Prostate gland (tissue), 2 donors: ENCODE measurements around the gene LARP4B. TPM values are rescaled to one million over a fixed set of nuclear protein-coding genes. Genes with fewer than 3 reads are reported as not detected.

ENCODE experiments used
- DNase-seq: peaks from one replicate; pipeline ENCODE4 v3.0.0-alpha.2; 2019; ENCODE audit warnings: low spot score
- H3K27ac ChIP-seq, 2 donors: fragments of 200-600 bp; sonication (generic); 2 replicates each; pipeline ENCODE4 v1.5.1; 2017 to 2019
- H3K27me3 ChIP-seq: fragments of 200-600 bp; sonication (generic); replicated peaks from 2 replicates; pipeline ENCODE4 v1.5.1; 2019; ENCODE audit not compliant: insufficient read depth
- H3K36me3 ChIP-seq, 2 donors: fragments of 200-600 bp; sonication (generic); 1 replicate in 1 of 2; 2 replicates in 1 of 2; pipeline versions ENCODE4 v1.5.1 to v1.8.1; 2017 to 2019
- H3K4me1 ChIP-seq: fragments of 200-600 bp; sonication (generic); replicated peaks from 2 replicates; pipeline ENCODE4 v1.5.1; 2019
- H3K4me3 ChIP-seq, 2 donors: fragments of 200-600 bp; sonication (generic); 2 replicates each; pipeline ENCODE4 v1.5.1; 2017 to 2019
- H3K9me3 ChIP-seq: fragments of 200-600 bp; sonication (generic); 2 replicates; pipeline ENCODE4 v1.5.1; 2017
- CTCF ChIP-seq, 4 experiments: fragments of 200-600 bp in 2 of 4; fragments of 450-650 bp in 2 of 4; sonication (generic) in 2 of 4; IDR thresholded peaks; 1 replicate in 3 of 4; 2 replicates in 1 of 4; pipeline ENCODE4 v1.5.1; 2016 to 2019; ENCODE audit warnings: antibody characterized with exemption in 4 of 4, mild to moderate bottlenecking in 2 of 4, moderate library complexity in 2 of 4
- POLR2A ChIP-seq: fragments of 450-650 bp; IDR thresholded peaks from one replicate; pipeline ENCODE4 v1.6.1; 2016; ENCODE audit warnings: antibody characterized with exemption, mild to moderate bottlenecking
- POLR2AphosphoS5 ChIP-seq: sonication (generic); formaldehyde crosslinking; IDR thresholded peaks from one replicate; pipeline ENCODE4 v1.6.1; 2017; ENCODE audit warnings: antibody characterized with exemption
- whole genome bisulfite sequencing: methylation state at CpG from one replicate; pipeline ENCODE4 v1.1.5; 2018; 5-methylcytosine and 5-hydroxymethylcytosine counted together
- intact Hi-C: fragments of 100-400 bp; cut with DNase I; formaldehyde crosslinking; loops from one replicate; pipeline ENCODE4 v1.14.2; 2022
- total RNA-seq, 2 donors: library from RNA; depleted of rRNA; stranded (reverse); fragments of >200 nt; gene quantifications; one replicate each; pipeline ENCODE4 v1.1.0, GENCODE V29; 2016

Gene LARP4B
- total RNA-seq, 2 donors from 2014 or later, result 51.9 to 95.4 TPM

- peaks cover 5% of the 10 kb centered on the region in 2 donors for H3K36me3 ChIP-seq
- H3K27ac ChIP-seq, result no peak overlapping the region
- 91% methylated on average over 6 of the region's 6 CpGs for WGBS
Measured at GRCh38 chr10:813286-813685, 118.2 kb downstream of the LARP4B start.

GRCh38 chr10:812787-813186, 118.7 kb downstream of the LARP4B start:
- intact Hi-C loops, result no loop called here
- Histone ChIP-seq H3K27ac (no peak overlapping the region), H3K4me3 (no peak overlapping the region), H3K36me3 (peaks cover 5 to 6% of the 10 kb centered on the region in 2 donors), H3K4me1 (no peaks in the 10 kb centered on the region), H3K27me3 (no peaks in the 10 kb centered on the region), H3K9me3 (no peaks in the 10 kb centered on the region)
- WGBS, result 91% methylated on average over 19 of the region's 19 CpGs
- TF ChIP-seq CTCF (IDR thresholded peaks at IDR 0.05) (no peak), POLR2A (no peak), POLR2AphosphoS5 (no peak)
- DNase-seq, result no peak

More at GRCh38 chr10:813286-813685, 118.2 kb downstream of the LARP4B start:
- TF ChIP-seq POLR2A, result no peak
- TF ChIP-seq CTCF (IDR thresholded peaks at IDR 0.05), result no peak
- no peak for TF ChIP-seq POLR2AphosphoS5
- no peak for DNase-seq
- no peaks in the 10 kb centered on the region for H3K9me3 ChIP-seq
- no peak overlapping the region for H3K4me3 ChIP-seq
- H3K4me1 ChIP-seq, result no peaks in the 10 kb centered on the region
- intact Hi-C loops, result no loop called here
- H3K27me3 ChIP-seq, result no peaks in the 10 kb centered on the region

DNA sequence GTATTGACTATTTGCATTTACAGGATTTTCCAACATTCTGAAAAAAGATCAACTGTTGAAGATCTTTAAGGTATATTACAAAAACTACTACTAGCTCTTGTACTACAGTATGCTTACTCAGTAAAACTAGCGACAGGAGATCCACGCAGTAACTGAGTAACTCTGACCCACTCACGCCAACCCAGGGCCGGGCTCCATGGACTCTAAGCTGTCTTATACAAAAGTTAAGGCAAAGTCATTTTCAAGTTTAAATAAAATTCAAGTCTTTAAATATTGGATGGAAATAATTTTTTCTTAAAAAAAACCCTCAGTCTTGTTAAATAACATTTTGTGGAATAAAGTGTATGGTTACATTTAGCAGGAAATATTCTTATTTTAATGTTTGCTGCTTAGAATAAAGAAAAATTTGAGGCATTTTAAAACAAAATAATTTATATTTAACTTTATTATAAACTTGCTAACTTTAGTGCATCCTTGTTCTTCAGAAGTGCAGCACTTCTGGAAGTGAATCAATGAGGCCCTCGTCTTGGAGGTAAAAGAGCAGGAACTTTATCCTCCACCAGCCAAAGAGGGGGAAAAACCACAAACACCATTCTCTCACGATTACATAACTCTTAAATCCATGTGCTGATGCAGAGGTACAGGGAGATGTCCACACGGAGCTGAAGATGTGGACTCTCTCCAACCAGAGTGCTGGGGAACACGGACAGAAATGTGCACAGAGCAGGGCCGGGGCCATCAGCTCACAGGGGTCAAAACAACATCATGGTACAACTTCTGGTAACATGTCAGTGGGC, 119.9 kb downstream of the LARP4B start:
- H3K27me3 ChIP-seq, result no peaks in the 10 kb centered on the region
- H3K27ac ChIP-seq, result no peak overlapping the region
- no peak overlapping the region for H3K4me3 ChIP-seq
- TF ChIP-seq POLR2AphosphoS5, result no peak
- no peak for TF ChIP-seq POLR2A
- TF ChIP-seq CTCF (IDR thresholded peaks at IDR 0.05), result no peak
- peaks cover 10 to 13% of the 10 kb centered on the region in 2 donors for H3K36me3 ChIP-seq
- WGBS, result 84% methylated on average over 9 of the region's 9 CpGs
- no peaks in the 10 kb centered on the region for H3K9me3 ChIP-seq
- DNase-seq, result no peak
- intact Hi-C loops, result no loop called here
- no peaks in the 10 kb centered on the region for H3K4me1 ChIP-seq

GRCh38 chr10:810351-810846, 121.1 kb downstream of the LARP4B start:
- peak in 1 of 4 experiments; percentile 29 for TF ChIP-seq CTCF (IDR thresholded peaks at IDR 0.05)
- no peak for TF ChIP-seq POLR2AphosphoS5
- TF ChIP-seq POLR2A, result no peak
- Histone ChIP-seq H3K9me3 (no peaks in the 10 kb centered on the region), H3K36me3 (peaks cover 10 to 13% of the 10 kb centered on the region in 2 donors), H3K27ac (no peak overlapping the region), H3K4me3 (no peak overlapping the region), H3K4me1 (no peaks in the 10 kb centered on the region), H3K27me3 (no peaks in the 10 kb centered on the region)
- intact Hi-C loops, result no loop called here
- no peak for DNase-seq
- 73% methylated on average over 16 of the region's 16 CpGs for WGBS
